Measurements from ENCODE around the gene DPM1. TPM values are rescaled to one million over a fixed set of nuclear protein-coding genes. Genes with fewer than 3 reads are reported as not detected.

The DPM1 gene
- total RNA-seq, 1 experiment from 2014 or later = 66.8 TPM

GRCh38 chr20:51003753-51004152, 45.4 kb upstream of the DPM1 start:
- TF ChIP-seq CTCF (IDR thresholded peaks at IDR 0.05; ENCODE audit: unreplicated experiment) = no peak
- intact Hi-C loops (cut with micrococcal nuclease) = no loop called here
- BruUV-seq (replicated peaks) = no TSS peak
- Mint-ChIP-seq H3K27ac (ENCODE audit: low read depth, unreplicated experiment) (no peak overlapping the region), H3K36me3 (ENCODE audit: insufficient read depth, unreplicated experiment) (peaks cover 5% of the 10 kb centered on the region), H3K9me3 (ENCODE audit: unreplicated experiment) (no peaks in the 10 kb centered on the region), H3K27me3 (ENCODE audit: insufficient read depth, unreplicated experiment) (no peaks in the 10 kb centered on the region), H3K4me3 (ENCODE audit: unreplicated experiment) (no peak overlapping the region), H3K4me1 (ENCODE audit: insufficient read depth, unreplicated experiment) (peaks cover 6% of the 10 kb centered on the region)
- ChIA-PET POLR2A (no interaction called here), CTCF (interaction anchor here (1.8 to 3.7 kb wide), 3 partner anchors 10 to 303 kb away, joined by 9 to 20 read pairs (median 11); no protein-coding TSS in a partner anchor)
- no peak for DNase-seq (ENCODE audit: unreplicated experiment)

DNA sequence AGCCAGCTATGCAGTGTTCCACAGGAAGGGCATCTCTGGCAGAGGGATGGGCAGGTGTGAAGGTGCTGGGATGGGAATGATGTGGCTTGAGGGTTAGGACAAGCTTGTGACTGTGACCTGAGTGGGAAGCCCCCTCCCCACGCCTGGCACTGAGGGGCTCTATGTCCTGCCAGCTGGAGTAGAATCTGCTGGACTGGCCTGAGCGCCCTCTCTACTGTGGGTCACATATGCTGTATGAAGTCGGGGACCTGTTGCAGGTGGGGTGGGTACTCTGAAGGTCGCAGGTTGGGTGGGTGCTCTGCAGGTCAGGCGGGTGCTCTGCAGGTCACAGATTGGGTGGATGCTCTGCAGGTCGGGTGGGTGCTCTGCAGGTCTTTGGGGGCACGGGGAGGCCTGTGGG, 44.3 kb upstream of the DPM1 start:
- H3K9me3 Mint-ChIP-seq (ENCODE audit: unreplicated experiment) = no peaks in the 10 kb centered on the region
- POLR2A ChIA-PET = no interaction called here
- H3K36me3 Mint-ChIP-seq (ENCODE audit: insufficient read depth, unreplicated experiment) = peaks cover 5% of the 10 kb centered on the region
- CTCF ChIA-PET = interaction anchor here (0.9 to 1.8 kb wide), 3 partner anchors 10 to 305 kb away, joined by 4 to 11 read pairs (median 11); no protein-coding TSS in a partner anchor
- H3K27me3 Mint-ChIP-seq (ENCODE audit: insufficient read depth, unreplicated experiment) = no peaks in the 10 kb centered on the region
- H3K27ac Mint-ChIP-seq (ENCODE audit: low read depth, unreplicated experiment) = no peak overlapping the region
- BruUV-seq (replicated peaks) = no TSS peak
- no peak for TF ChIP-seq CTCF (IDR thresholded peaks at IDR 0.05; ENCODE audit: unreplicated experiment)
- no peak for DNase-seq (ENCODE audit: unreplicated experiment)
- no peak overlapping the region for H3K4me3 Mint-ChIP-seq (ENCODE audit: unreplicated experiment)
- intact Hi-C loops (cut with micrococcal nuclease) = no loop called here
- H3K4me1 Mint-ChIP-seq (ENCODE audit: insufficient read depth, unreplicated experiment) = peaks cover 6% of the 10 kb centered on the region

- POLR2A ChIA-PET = interaction anchor here (0.6 to 0.7 kb wide), 4 partner anchors 9 to 541 kb away, joined by 3 read pairs; no protein-coding TSS in a partner anchor
- Mint-ChIP-seq H3K27me3 (ENCODE audit: insufficient read depth, unreplicated experiment) (no peaks in the 10 kb centered on the region), H3K36me3 (ENCODE audit: insufficient read depth, unreplicated experiment) (peaks cover 5% of the 10 kb centered on the region), H3K4me1 (ENCODE audit: insufficient read depth, unreplicated experiment) (peaks cover 6% of the 10 kb centered on the region), H3K9me3 (ENCODE audit: unreplicated experiment) (no peaks in the 10 kb centered on the region), H3K27ac (ENCODE audit: low read depth, unreplicated experiment) (no peak overlapping the region), H3K4me3 (ENCODE audit: unreplicated experiment) (no peak overlapping the region)
- DNase-seq (ENCODE audit: unreplicated experiment) = no peak
- no peak for TF ChIP-seq CTCF (IDR thresholded peaks at IDR 0.05; ENCODE audit: unreplicated experiment)
- CTCF ChIA-PET = interaction anchor here (0.9 to 1.8 kb wide), 8 partner anchors 9 to 325 kb away, joined by 4 to 11 read pairs (median 4); no protein-coding TSS in a partner anchor
- intact Hi-C loops (cut with micrococcal nuclease) = no loop called here
- BruUV-seq (replicated peaks) = no TSS peak
Observed at GRCh38 chr20:51001430-51002265, 43.3 kb upstream of the DPM1 start.

- Mint-ChIP-seq H3K4me3 (ENCODE audit: unreplicated experiment) (no peak overlapping the region), H3K27me3 (ENCODE audit: insufficient read depth, unreplicated experiment) (no peaks in the 10 kb centered on the region), H3K9me3 (ENCODE audit: unreplicated experiment) (no peaks in the 10 kb centered on the region), H3K27ac (ENCODE audit: low read depth, unreplicated experiment) (no peak overlapping the region), H3K4me1 (ENCODE audit: insufficient read depth, unreplicated experiment) (peaks cover 6% of the 10 kb centered on the region), H3K36me3 (ENCODE audit: insufficient read depth, unreplicated experiment) (no peaks in the 10 kb centered on the region)
- CTCF ChIA-PET = interaction anchor here (0.5 to 22.3 kb wide), 5 partner anchors 16 to 326 kb away, joined by 3 to 810 read pairs (median 3); no protein-coding TSS in a partner anchor
- intact Hi-C loops (cut with micrococcal nuclease) = no loop called here
- POLR2A ChIA-PET = interaction anchor here (1.5 kb wide), 1 partner anchor 12 kb away, joined by 3 read pairs; no protein-coding TSS in a partner anchor
- no peak for TF ChIP-seq CTCF (IDR thresholded peaks at IDR 0.05; ENCODE audit: unreplicated experiment)
- no TSS peak for BruUV-seq (replicated peaks)
- no peak for DNase-seq (ENCODE audit: unreplicated experiment)
Observed at GRCh38 chr20:50999355-50999754, 41.0 kb upstream of the DPM1 start.

Measured in MCF 10A (cell line).